Measurements from ENCODE around the gene KCTD1.

KCTD1 gene

DNA sequence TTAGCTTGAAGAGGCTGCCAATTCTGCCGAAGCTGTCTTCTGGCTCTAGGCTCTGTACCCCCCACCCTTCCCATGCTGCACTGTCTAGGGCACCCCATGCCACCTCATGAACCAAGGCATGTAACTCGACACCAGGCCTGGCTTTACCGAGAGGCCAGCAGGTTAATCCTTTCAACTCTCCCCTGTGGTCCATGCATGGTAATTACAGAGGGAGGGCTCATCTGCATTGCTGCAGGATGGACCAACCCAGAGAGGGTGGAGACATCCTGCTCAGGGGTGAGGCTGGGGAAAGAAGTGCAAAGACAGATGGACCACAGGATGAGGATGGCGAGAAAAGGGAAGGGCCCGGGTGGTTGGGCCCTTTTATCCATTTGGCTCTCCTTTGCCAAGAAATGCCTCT is 65.8 kb downstream of the KCTD1 start:
- H3K27ac ChIP-seq (ENCODE audit: low read length) = no peak overlapping the region
- no peak overlapping the region for H3K4me3 ChIP-seq (ENCODE audit: low read length)
- DNase-seq (ENCODE audit: low read depth, low spot score) = peak; percentile 71
- H3K4me1 ChIP-seq (ENCODE audit: control insufficient read depth, insufficient read depth, low read length) = peaks cover 6% of the 10 kb centered on the region; the same call in 1 of the 2 replicates
- WGBS (ENCODE audit: insufficient coverage, insufficient read length) = no CpG with 5 or more reads among the region's 5 CpGs
- H3K9me3 ChIP-seq (ENCODE audit: control insufficient read depth, insufficient read depth, low read length) = no peaks in the 10 kb centered on the region
- H3K36me3 ChIP-seq (ENCODE audit: control insufficient read depth, insufficient read depth, low read length) = no peaks in the 10 kb centered on the region
- no peaks in the 10 kb centered on the region for H3K27me3 ChIP-seq (ENCODE audit: control insufficient read depth, insufficient read depth, low read length)

DNA sequence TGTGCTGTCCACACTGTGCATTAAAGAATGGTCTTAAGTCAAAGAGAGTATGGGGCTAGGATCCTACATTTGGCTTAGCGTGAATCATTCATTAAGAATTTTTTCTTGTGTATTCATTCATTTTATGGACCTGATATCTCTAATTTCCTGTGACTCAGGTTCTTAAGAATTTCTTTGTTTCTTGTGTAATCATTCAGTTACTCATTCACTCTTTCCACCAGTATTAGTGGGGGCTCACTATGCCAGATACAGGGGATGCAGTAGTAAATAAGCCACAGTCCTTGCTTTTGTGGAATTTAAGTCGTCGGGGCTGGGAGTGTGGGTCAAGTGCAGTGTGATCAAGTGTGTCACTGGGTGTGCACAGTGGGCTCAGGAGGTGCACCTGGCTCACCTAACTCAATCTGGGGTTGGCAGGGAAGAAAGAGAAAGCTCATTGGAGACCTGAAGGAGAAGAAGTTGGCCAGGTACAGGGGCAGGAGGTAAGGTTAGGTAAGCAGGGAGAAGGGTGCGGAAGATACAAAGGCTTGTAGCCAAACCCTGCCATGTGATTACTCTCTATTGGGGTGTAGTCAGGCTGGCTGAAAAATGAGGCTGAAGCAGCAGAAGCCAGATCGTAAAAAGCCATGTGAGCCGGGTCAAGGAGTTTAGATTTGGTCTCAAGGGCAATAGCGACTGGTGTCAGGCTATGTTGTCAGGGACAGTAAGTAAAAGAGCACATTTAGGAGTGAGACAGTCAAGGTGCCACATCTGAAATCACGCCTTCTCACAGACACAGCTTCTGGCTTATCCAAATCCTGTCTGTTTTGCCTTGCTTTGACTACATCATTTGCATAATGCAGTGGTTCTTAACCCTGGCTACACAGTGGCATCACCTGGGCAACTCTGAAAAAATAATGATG is 67.2 kb downstream of the KCTD1 start:
- Histone ChIP-seq H3K27ac (ENCODE audit: low read length) (no peak overlapping the region), H3K4me1 (ENCODE audit: control insufficient read depth, insufficient read depth, low read length) (peaks cover 6% of the 10 kb centered on the region; the same call in 1 of the 2 replicates), H3K9me3 (ENCODE audit: control insufficient read depth, insufficient read depth, low read length) (no peaks in the 10 kb centered on the region), H3K36me3 (ENCODE audit: control insufficient read depth, insufficient read depth, low read length) (no peaks in the 10 kb centered on the region), H3K27me3 (ENCODE audit: control insufficient read depth, insufficient read depth, low read length) (no peaks in the 10 kb centered on the region), H3K4me3 (ENCODE audit: low read length) (no peak overlapping the region)
- no CpG with 5 or more reads among the region's 8 CpGs for WGBS (ENCODE audit: insufficient coverage, insufficient read length)
- no peak for DNase-seq (ENCODE audit: low read depth, low spot score)

DNA sequence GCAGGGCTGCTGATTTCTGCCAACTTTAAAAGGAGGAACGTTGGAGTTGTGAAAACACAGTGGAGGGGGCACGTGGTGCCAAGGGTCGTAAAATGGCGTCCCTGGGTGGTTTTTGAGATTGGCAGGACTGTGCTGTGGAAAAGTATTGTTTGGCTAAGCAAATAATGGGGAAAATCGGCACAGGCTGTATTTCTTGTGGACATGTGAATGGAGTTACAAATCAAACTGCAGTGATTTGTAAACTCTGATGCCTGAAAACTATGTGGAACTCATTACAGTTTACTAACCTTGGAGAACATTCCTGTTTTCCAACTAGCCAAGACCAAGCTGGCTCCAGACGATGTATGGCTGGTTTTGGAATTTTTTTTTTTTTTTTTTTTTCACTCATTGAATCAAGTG is 68.7 kb downstream of the KCTD1 start:
- DNase-seq (ENCODE audit: low read depth, low spot score) = no peak
- no peak overlapping the region for H3K27ac ChIP-seq (ENCODE audit: low read length)
- peaks cover 6% of the 10 kb centered on the region; the same call in 1 of the 2 replicates for H3K4me1 ChIP-seq (ENCODE audit: control insufficient read depth, insufficient read depth, low read length)
- H3K4me3 ChIP-seq (ENCODE audit: low read length) = no peak overlapping the region
- no peaks in the 10 kb centered on the region for H3K9me3 ChIP-seq (ENCODE audit: control insufficient read depth, insufficient read depth, low read length)
- WGBS (ENCODE audit: insufficient coverage, insufficient read length) = no CpG with 5 or more reads among the region's 6 CpGs
- H3K36me3 ChIP-seq (ENCODE audit: control insufficient read depth, insufficient read depth, low read length) = no peaks in the 10 kb centered on the region
- no peaks in the 10 kb centered on the region for H3K27me3 ChIP-seq (ENCODE audit: control insufficient read depth, insufficient read depth, low read length)

DNA sequence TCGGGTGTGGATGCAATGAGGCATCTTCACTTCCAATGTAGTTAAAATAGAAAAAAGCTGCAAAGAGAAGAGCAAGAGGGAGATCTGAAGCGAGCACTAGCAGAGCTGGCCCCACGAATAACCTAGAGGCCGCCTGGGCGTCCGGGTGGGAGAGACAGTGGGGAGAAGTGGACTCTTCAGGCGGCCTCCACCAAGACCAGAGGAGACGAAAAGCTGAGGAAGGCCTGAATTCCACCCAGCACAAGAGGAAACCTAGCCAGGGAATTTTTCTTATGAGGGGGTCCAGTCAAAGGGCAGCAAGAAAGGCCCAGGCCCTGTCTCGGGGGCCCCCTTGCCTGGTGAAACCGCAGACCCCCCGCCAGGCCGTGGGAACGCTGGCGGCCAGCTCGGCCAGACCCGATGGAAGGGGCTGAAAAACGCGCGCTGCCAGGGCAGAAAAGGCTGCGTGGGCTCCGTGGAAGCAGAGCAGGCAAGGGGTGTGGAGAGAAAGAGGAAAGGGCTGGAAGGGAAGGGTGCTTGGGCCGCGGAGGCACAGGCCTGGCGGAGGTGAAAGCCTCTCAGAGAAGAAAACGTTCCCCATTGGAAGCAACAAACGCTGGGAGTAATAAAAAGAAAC is 69.2 kb downstream of the KCTD1 start:
- Histone ChIP-seq H3K36me3 (ENCODE audit: control insufficient read depth, insufficient read depth, low read length) (no peaks in the 10 kb centered on the region), H3K27me3 (ENCODE audit: control insufficient read depth, insufficient read depth, low read length) (no peaks in the 10 kb centered on the region), H3K4me3 (ENCODE audit: low read length) (no peak overlapping the region), H3K9me3 (ENCODE audit: control insufficient read depth, insufficient read depth, low read length) (no peaks in the 10 kb centered on the region), H3K4me1 (ENCODE audit: control insufficient read depth, insufficient read depth, low read length) (peaks cover 6% of the 10 kb centered on the region; the same call in 1 of the 2 replicates), H3K27ac (ENCODE audit: low read length) (no peak overlapping the region)
- no CpG with 5 or more reads among the region's 26 CpGs for WGBS (ENCODE audit: insufficient coverage, insufficient read length)
- no peak for DNase-seq (ENCODE audit: low read depth, low spot score)

DNA sequence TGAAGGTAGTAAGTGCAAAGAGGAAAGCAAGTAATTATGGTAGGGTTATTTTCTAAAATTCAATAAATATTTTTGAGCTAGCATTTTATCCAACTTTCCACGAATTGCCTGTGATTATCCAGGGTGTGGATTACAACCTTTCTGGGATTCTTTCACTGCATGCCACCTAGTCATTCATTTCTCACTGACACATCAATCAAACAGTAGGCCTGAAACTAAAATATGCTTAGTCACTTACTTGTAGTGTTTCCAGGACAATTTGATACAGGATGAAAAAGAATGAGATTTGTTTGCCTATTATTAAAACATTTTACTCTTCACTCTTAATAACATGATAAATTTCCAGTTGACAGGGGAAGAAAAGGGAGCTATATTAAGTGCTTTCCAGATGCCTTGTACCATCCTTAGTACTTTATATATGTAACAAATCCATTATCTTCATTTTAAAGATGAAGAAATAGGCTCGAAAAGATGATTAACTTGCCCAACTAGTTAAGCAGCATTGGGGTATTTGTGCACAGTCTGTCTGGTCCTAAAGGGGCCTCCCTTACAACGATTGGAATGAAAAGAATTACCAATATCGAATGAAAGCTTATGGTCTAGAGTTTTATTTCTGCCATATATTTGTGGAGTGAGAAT is 70.4 kb downstream of the KCTD1 start:
- Histone ChIP-seq H3K27me3 (ENCODE audit: control insufficient read depth, insufficient read depth, low read length) (no peaks in the 10 kb centered on the region), H3K27ac (ENCODE audit: low read length) (no peak overlapping the region), H3K4me1 (ENCODE audit: control insufficient read depth, insufficient read depth, low read length) (peaks cover 4% of the 10 kb centered on the region; the same call in 1 of the 2 replicates), H3K36me3 (ENCODE audit: control insufficient read depth, insufficient read depth, low read length) (no peaks in the 10 kb centered on the region), H3K9me3 (ENCODE audit: control insufficient read depth, insufficient read depth, low read length) (no peaks in the 10 kb centered on the region), H3K4me3 (ENCODE audit: low read length) (no peak overlapping the region)
- no peak for DNase-seq (ENCODE audit: low read depth, low spot score)
- WGBS (ENCODE audit: insufficient coverage, insufficient read length) = no CpG with 5 or more reads among the region's 4 CpGs

DNA sequence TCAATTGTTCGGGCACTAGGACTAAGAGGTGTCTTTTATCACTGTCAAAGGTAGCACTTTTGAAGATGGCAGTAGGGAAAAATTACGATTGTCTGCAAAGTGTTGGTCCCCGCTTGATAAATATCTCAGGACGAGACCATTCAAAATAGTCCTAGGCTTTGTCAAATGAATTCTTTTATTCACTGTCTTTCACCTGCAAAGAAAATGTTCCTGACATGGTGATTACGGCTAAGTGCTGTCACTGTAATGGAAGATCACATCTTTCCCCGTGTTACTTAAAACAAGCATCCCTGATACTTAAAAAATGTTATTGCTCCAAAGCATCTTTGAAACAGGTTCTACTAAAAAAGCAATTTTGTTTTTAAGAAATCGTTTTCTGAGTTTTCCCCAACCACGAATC is 71.7 kb downstream of the KCTD1 start:
- no CpG with 5 or more reads among the region's 8 CpGs for WGBS (ENCODE audit: insufficient coverage, insufficient read length)
- no peaks in the 10 kb centered on the region for H3K36me3 ChIP-seq (ENCODE audit: control insufficient read depth, insufficient read depth, low read length)
- no peaks in the 10 kb centered on the region for H3K9me3 ChIP-seq (ENCODE audit: control insufficient read depth, insufficient read depth, low read length)
- no peak overlapping the region for H3K4me3 ChIP-seq (ENCODE audit: low read length)
- H3K27me3 ChIP-seq (ENCODE audit: control insufficient read depth, insufficient read depth, low read length) = no peaks in the 10 kb centered on the region
- DNase-seq (ENCODE audit: low read depth, low spot score) = no peak
- peaks cover 4% of the 10 kb centered on the region; the same call in 1 of the 2 replicates for H3K4me1 ChIP-seq (ENCODE audit: control insufficient read depth, insufficient read depth, low read length)
- H3K27ac ChIP-seq (ENCODE audit: low read length) = no peak overlapping the region

DNA sequence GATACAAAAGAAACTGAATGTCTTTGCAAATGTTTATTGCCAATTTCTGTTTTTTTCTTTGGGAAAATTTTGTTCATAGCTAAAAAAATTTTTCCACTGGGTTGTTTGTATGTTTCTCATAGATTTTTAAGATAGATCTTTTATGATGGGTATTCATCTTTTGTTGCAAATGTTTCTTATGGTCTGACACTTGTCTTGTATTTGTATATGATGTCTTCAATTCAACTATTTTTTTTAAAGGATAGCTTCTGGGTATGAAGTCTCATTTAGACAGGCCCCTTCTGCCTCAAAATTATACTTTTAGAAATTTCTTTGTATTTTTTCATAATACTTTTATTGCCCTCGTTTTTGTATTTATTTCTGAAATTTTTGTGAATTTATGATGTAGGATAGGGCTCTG is 73.8 kb downstream of the KCTD1 start:
- 0 out of 2 replicates have a peak, but pooled peaks cover 2% of the 10 kb centered on the region for H3K4me1 ChIP-seq (ENCODE audit: control insufficient read depth, insufficient read depth, low read length)
- no CpG with 5 or more reads among the region's 1 CpG for WGBS (ENCODE audit: insufficient coverage, insufficient read length)

DNA sequence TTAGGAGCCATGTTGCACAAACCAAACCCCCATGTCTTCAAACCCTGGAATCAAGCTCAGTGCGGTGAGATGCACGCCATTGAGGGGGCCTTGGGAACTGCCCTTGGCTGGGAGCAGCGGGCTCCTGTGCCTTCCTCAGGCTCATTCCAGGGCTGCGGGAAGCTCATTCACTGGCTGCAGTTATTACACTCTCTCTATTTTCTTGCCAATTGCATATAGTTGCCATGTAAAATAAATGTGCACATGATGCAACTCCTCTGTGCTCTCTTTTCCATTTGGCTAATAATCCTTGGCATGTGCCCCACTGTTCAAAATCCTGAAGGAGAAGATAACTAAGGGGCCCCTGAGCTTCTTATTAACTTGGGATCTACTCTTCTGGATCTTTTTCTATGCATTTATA is 74.7 kb downstream of the KCTD1 start:
- H3K27ac ChIP-seq (ENCODE audit: low read length) = no peak overlapping the region
- no CpG with 5 or more reads among the region's 4 CpGs for WGBS (ENCODE audit: insufficient coverage, insufficient read length)
- 0 out of 2 replicates have a peak, but pooled peaks cover 1% of the 10 kb centered on the region for H3K4me1 ChIP-seq (ENCODE audit: control insufficient read depth, insufficient read depth, low read length)

More for the DNA sequence above, 73.8 kb downstream of the KCTD1 start:
- Histone ChIP-seq H3K27ac (ENCODE audit: low read length) (no peak overlapping the region), H3K9me3 (ENCODE audit: control insufficient read depth, insufficient read depth, low read length) (no peaks in the 10 kb centered on the region), H3K27me3 (ENCODE audit: control insufficient read depth, insufficient read depth, low read length) (no peaks in the 10 kb centered on the region), H3K4me3 (ENCODE audit: low read length) (no peak overlapping the region), H3K36me3 (ENCODE audit: control insufficient read depth, insufficient read depth, low read length) (no peaks in the 10 kb centered on the region)
- no peak for DNase-seq (ENCODE audit: low read depth, low spot score)

DNA sequence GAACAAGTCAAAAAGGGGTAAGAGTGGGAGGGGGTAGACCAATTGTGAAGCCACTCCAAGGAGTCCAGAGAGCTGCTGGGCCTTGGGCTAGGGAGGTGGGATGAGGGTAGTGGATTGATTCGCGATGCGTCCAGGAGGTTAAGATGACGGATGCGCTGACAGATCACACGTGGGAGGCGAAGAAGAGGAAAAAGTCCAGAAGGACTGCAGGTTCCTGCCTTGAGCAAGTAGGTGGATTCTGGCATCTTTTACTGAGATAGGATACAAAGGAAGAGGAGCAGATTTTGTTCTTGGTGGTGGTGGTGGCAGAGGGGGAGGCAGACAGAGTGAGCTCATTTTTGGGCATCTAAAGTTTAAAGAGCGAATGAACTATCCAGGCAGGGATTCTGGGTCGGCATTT is 76.5 kb downstream of the KCTD1 start:
- H3K4me3 ChIP-seq (ENCODE audit: low read length) = no peak overlapping the region
- WGBS (ENCODE audit: insufficient coverage, insufficient read length) = 100% methylated on average over 5 of the region's 9 CpGs
- H3K27ac ChIP-seq (ENCODE audit: low read length) = no peak overlapping the region
- H3K36me3 ChIP-seq (ENCODE audit: control insufficient read depth, insufficient read depth, low read length) = no peaks in the 10 kb centered on the region
- DNase-seq (ENCODE audit: low read depth, low spot score) = no peak
- H3K4me1 ChIP-seq (ENCODE audit: control insufficient read depth, insufficient read depth, low read length) = 0 out of 2 replicates have a peak, but pooled peaks cover 1% of the 10 kb centered on the region
- H3K9me3 ChIP-seq (ENCODE audit: control insufficient read depth, insufficient read depth, low read length) = no peaks in the 10 kb centered on the region
- H3K27me3 ChIP-seq (ENCODE audit: control insufficient read depth, insufficient read depth, low read length) = no peaks in the 10 kb centered on the region

More for the DNA sequence above, 74.7 kb downstream of the KCTD1 start:
- Histone ChIP-seq H3K36me3 (ENCODE audit: control insufficient read depth, insufficient read depth, low read length) (no peaks in the 10 kb centered on the region), H3K4me3 (ENCODE audit: low read length) (no peak overlapping the region), H3K27me3 (ENCODE audit: control insufficient read depth, insufficient read depth, low read length) (no peaks in the 10 kb centered on the region), H3K9me3 (ENCODE audit: control insufficient read depth, insufficient read depth, low read length) (no peaks in the 10 kb centered on the region)
- no peak for DNase-seq (ENCODE audit: low read depth, low spot score)

DNA sequence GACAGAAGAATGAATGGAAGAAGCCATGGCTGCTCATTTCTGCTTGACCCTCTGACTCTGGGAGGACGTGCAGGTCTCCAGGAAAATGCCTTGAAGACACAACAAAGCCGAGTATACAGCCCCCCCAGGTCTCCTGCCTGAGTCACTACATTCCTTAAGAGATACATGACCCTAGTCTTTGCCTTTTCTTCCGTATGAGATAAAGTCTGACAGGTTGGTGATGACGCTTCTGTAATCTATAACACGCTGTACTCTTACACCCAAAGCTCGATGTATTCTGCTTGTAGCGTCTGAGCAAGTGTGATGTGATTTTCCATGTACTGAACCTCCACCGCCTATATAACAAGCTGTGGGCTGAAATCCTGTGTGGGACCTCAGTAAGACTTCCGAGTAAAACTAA is 77.3 kb downstream of the KCTD1 start:
- Histone ChIP-seq H3K27ac (ENCODE audit: low read length) (no peak overlapping the region), H3K27me3 (ENCODE audit: control insufficient read depth, insufficient read depth, low read length) (no peaks in the 10 kb centered on the region), H3K36me3 (ENCODE audit: control insufficient read depth, insufficient read depth, low read length) (no peaks in the 10 kb centered on the region), H3K9me3 (ENCODE audit: control insufficient read depth, insufficient read depth, low read length) (no peaks in the 10 kb centered on the region), H3K4me1 (ENCODE audit: control insufficient read depth, insufficient read depth, low read length) (0 out of 2 replicates have a peak, but pooled peaks cover 1% of the 10 kb centered on the region), H3K4me3 (ENCODE audit: low read length) (no peak overlapping the region)
- no peak for DNase-seq (ENCODE audit: low read depth, low spot score)
- no CpG with 5 or more reads among the region's 9 CpGs for WGBS (ENCODE audit: insufficient coverage, insufficient read length)
